SK-N-SH (cell line): Measurements from ENCODE around the gene ZNF366. TPM values are rescaled to one million over a fixed set of nuclear protein-coding genes. Genes with fewer than 3 reads are reported as not detected.

Experiments
- CTCF ChIA-PET: fragments of 300-600, 350-600 bp; formaldehyde crosslinking; extraction: SDS; loops from one replicate; lab custom pipeline; 2021; lab: Yijun Ruan, JAX
- POLR2A ChIA-PET: fragments of 350-600 bp; sonication (Branson Sonifier 250); formaldehyde crosslinking; extraction: SDS; loops from one replicate; lab custom pipeline; 2020; ENCODE audit warnings: antibody characterized with exemption, inconsistent platforms; lab: Yijun Ruan, JAX
- DNase-seq: peaks from one replicate; pipeline ENCODE4 v3.0.0; 2012
- H2AFZ ChIP-seq: fragments of 200-600 bp; sonication (generic); 2 replicates; pipeline ENCODE4 v1.8.1; 2016; ENCODE audit warnings: antibody characterized with exemption, mild to moderate bottlenecking, low read depth
- H3F3A ChIP-seq: fragments of 200-600 bp; sonication (generic); replicated peaks from 2 replicates; pipeline ENCODE3; 2016; ENCODE audit warnings: antibody characterized with exemption, mild to moderate bottlenecking; ENCODE audit not compliant: insufficient read depth
- H3K27ac ChIP-seq, 2 experiments: fragments of 200-500 bp in 1 of 2; fragments of 200-600 bp in 1 of 2; sonication (Bioruptor generic) in 1 of 2; sonication (generic), shearing (Covaris generic) in 1 of 2; 2 replicates each; pipeline versions ENCODE4 v1.5.1 to v1.6.1; 2014 to 2016; ENCODE audit warnings: low read depth in 2 of 2, inconsistent platforms in 1 of 2, low read length in 1 of 2, mild to moderate bottlenecking in 1 of 2, mixed read lengths in 1 of 2
- H3K27me3 ChIP-seq: fragments of 200-600 bp; sonication (generic), shearing (Covaris generic); 2 replicates; pipeline ENCODE4 v1.6.1; 2016; ENCODE audit warnings: mixed run types; ENCODE audit not compliant: insufficient read depth
- H3K36me3 ChIP-seq, 2 experiments: fragments of 200-500 bp in 1 of 2; fragments of 200-600 bp in 1 of 2; sonication (Bioruptor generic) in 1 of 2; sonication (generic) in 1 of 2; replicated peaks in 1 of 2; 2 replicates each; pipeline versions ENCODE3 to v1.5.1; 2014 to 2016; ENCODE audit warnings: low read length in 1 of 2, mild to moderate bottlenecking in 1 of 2; ENCODE audit not compliant: insufficient read depth in 2 of 2, control insufficient read depth in 1 of 2
- H3K4me1 ChIP-seq, 2 experiments: fragments of 200-500 bp in 1 of 2; fragments of 200-600 bp in 1 of 2; sonication (Bioruptor generic) in 1 of 2; sonication (generic), shearing (Covaris generic) in 1 of 2; 2 replicates each; pipeline versions ENCODE4 v1.5.1 to v1.6.1; 2014 to 2016; ENCODE audit warnings: low read depth in 1 of 2, low read length in 1 of 2, mixed run types in 1 of 2; ENCODE audit not compliant: insufficient read depth in 2 of 2, control insufficient read depth in 1 of 2
- H3K4me2 ChIP-seq: fragments of 200-600 bp; sonication (generic), shearing (Covaris generic); 2 replicates; pipeline ENCODE4 v1.6.1; 2017; ENCODE audit warnings: mixed run types
- H3K4me3 ChIP-seq, 2 experiments: fragments of 200-500 bp in 1 of 2; fragments of 200-600 bp in 1 of 2; sonication (Bioruptor generic) in 1 of 2; sonication (generic), shearing (Covaris generic) in 1 of 2; 2 replicates each; pipeline versions ENCODE4 v1.5.1 to v1.8.1; 2014 to 2016; ENCODE audit warnings: low read depth in 2 of 2, inconsistent platforms in 1 of 2, low read length in 1 of 2, mild to moderate bottlenecking in 1 of 2, mixed read lengths in 1 of 2, moderate library complexity in 1 of 2
- H3K79me2 ChIP-seq: fragments of 200-600 bp; sonication (generic); 2 replicates; pipeline ENCODE4 v1.8.1; 2017; ENCODE audit warnings: mild to moderate bottlenecking; ENCODE audit not compliant: insufficient read depth
- H3K9ac ChIP-seq: fragments of 200-600 bp; sonication (generic); 2 replicates; pipeline ENCODE4 v1.6.1; 2017; ENCODE audit warnings: mixed run types
- H3K9me2 ChIP-seq: fragments of 200-600 bp; sonication (generic); 2 replicates; pipeline ENCODE4 v1.6.1; 2017; ENCODE audit warnings: mixed run types
- H3K9me3 ChIP-seq: fragments of 200-600 bp; sonication (generic); 2 replicates; pipeline ENCODE4 v1.6.1; 2017; ENCODE audit warnings: mixed run types, mild to moderate bottlenecking, moderate library complexity
- H4K20me1 ChIP-seq: fragments of 200-600 bp; sonication (generic); 2 replicates; pipeline ENCODE4 v1.6.1; 2017; ENCODE audit warnings: mild to moderate bottlenecking, mixed run types; ENCODE audit not compliant: insufficient read depth
- CHD2 ChIP-seq: fragments of 150-350 bp; IDR thresholded peaks from 2 replicates; pipeline ENCODE4 v1.6.1; 2018; ENCODE audit warnings: low read length; ENCODE audit not compliant: partially characterized antibody
- CTCF ChIP-seq: fragments of 200-600 bp; sonication (generic); IDR thresholded peaks from 2 replicates; pipeline ENCODE4 v1.6.1; 2017; ENCODE audit warnings: antibody characterized with exemption, mild to moderate bottlenecking, moderate library complexity
- ELF1 ChIP-seq: IDR thresholded peaks from 2 replicates; pipeline ENCODE4 v1.4.0; 2012
- EZH2phosphoT487 ChIP-seq: fragments of 200-600 bp; sonication (generic); IDR thresholded peaks from 2 replicates; pipeline ENCODE4 v1.6.1; 2017; ENCODE audit warnings: low read depth, mixed run types, mild to moderate bottlenecking, antibody characterized with exemption, moderate library complexity, borderline replicate concordance
- FOSL2 ChIP-seq: IDR thresholded peaks from 2 replicates; pipeline ENCODE4 v1.4.0; 2012; ENCODE audit warnings: low read depth, mild to moderate bottlenecking, moderate library complexity, borderline replicate concordance
- FOXJ3 ChIP-seq: sonication (generic); formaldehyde crosslinking; IDR thresholded peaks from 2 replicates; pipeline ENCODE4 v1.5.1; 2020; ENCODE audit warnings: mild to moderate bottlenecking, missing genetic modification reagents
- GABPA ChIP-seq: IDR thresholded peaks from 2 replicates; pipeline ENCODE4 v1.4.0; 2012; ENCODE audit warnings: low read depth, mild to moderate bottlenecking
- MAX ChIP-seq: IDR thresholded peaks from 2 replicates; pipeline ENCODE4 v1.4.0; 2012; ENCODE audit warnings: low read depth
- NFIC ChIP-seq: IDR thresholded peaks from 2 replicates; pipeline ENCODE4 v1.4.0; 2012; ENCODE audit warnings: borderline replicate concordance
- NRF1 ChIP-seq: IDR thresholded peaks from 2 replicates; pipeline ENCODE4 v1.6.1; 2012; ENCODE audit warnings: low read depth, mild to moderate bottlenecking, low read length
- PBX3 ChIP-seq: IDR thresholded peaks from 2 replicates; pipeline ENCODE4; 2012
- POLR2AphosphoS5 ChIP-seq: IDR thresholded peaks from 2 replicates; pipeline ENCODE4 v1.6.1; 2012; ENCODE audit warnings: low read depth, low read length
- RXRA ChIP-seq: IDR thresholded peaks from 2 replicates; pipeline ENCODE4 v1.4.0; 2012; ENCODE audit warnings: low read depth, mild to moderate bottlenecking, borderline replicate concordance
- SIN3A ChIP-seq: IDR thresholded peaks from 2 replicates; pipeline ENCODE4 v1.6.1; 2012; ENCODE audit warnings: low read depth, mild to moderate bottlenecking, low read length, moderate library complexity, borderline replicate concordance
- SMC3 ChIP-seq: IDR thresholded peaks from 2 replicates; pipeline ENCODE4 v1.6.1; 2012; ENCODE audit warnings: low read depth, low read length, improper control_type of control experiment
- TAF1 ChIP-seq: IDR thresholded peaks from 2 replicates; pipeline ENCODE4 v1.6.1; 2012; ENCODE audit warnings: low read depth, mild to moderate bottlenecking, low read length, moderate library complexity, borderline replicate concordance
- TCF12 ChIP-seq: IDR thresholded peaks from 2 replicates; pipeline ENCODE4 v1.4.0; 2012
- USF2 ChIP-seq: fragments of 150-350 bp; IDR thresholded peaks from 2 replicates; pipeline ENCODE4 v1.6.1; 2017; ENCODE audit warnings: antibody characterized with exemption, low read length, low read depth, borderline replicate concordance
- YY1 ChIP-seq: IDR thresholded peaks from 2 replicates; pipeline ENCODE4 v1.4.0; 2012; ENCODE audit warnings: low read depth, mild to moderate bottlenecking
- ZBTB33 ChIP-seq: IDR thresholded peaks from 2 replicates; pipeline ENCODE4 v1.4.0; 2012; ENCODE audit warnings: low read depth, borderline replicate concordance
- WGBS: methylation state at CpG from one replicate; pipeline ENCODE4 v1.1.6; 2017; ENCODE audit warnings: low lambda C conversion rate; 5-methylcytosine and 5-hydroxymethylcytosine counted together
- polyA plus RNA-seq, 3 experiments: library from polyadenylated mRNA; depleted of rRNA; stranded (reverse); fragments of >200 nt; gene quantifications; 2 replicates each; pipeline ENCODE4 v1.2.3, GENCODE V29; 2012

Gene ZNF366
- polyA plus RNA-seq, 1 of the 3 experiments (the other 2 are of a cell fraction): not detected

GRCh38 chr5:72556351-72557166 is 49.3 kb upstream of the ZNF366 start:
- no peak overlapping the region for H3K4me2 ChIP-seq
- peaks cover 12% of the 10 kb centered on the region for H3F3A ChIP-seq
- H3K9me3 ChIP-seq: no peaks in the 10 kb centered on the region
- H3K4me3 ChIP-seq: no peak overlapping the region; a peak in 1 of 4 replicates
- TF ChIP-seq NRF1 (no peak), PBX3 (no peak), SMC3 (no peak), RXRA (no peak), TAF1 (no peak), NFIC (no peak), EZH2phosphoT487 (no peak), FOXJ3 (no peak), GABPA (no peak), YY1 (no peak), SIN3A (no peak), ZBTB33 (no peak), CHD2 (no peak), TCF12 (no peak), MAX (no peak)
- TF ChIP-seq, all 33 proteins: peak for 0
- H3K27ac ChIP-seq: no peak overlapping the region
- H3K4me1 ChIP-seq: peaks cover 7 to 8% of the 10 kb centered on the region in 2 experiments; a peak in 2 of 4 replicates
- no peaks in the 10 kb centered on the region for H3K36me3 ChIP-seq
- no peak overlapping the region for H2AFZ ChIP-seq
- H3K27me3 ChIP-seq: no peaks in the 10 kb centered on the region
- no peaks in the 10 kb centered on the region for H4K20me1 ChIP-seq
- POLR2A ChIA-PET: no interaction called here
- DNase-seq: no peak
- CTCF ChIA-PET: no interaction called here
- H3K9me2 ChIP-seq: no peaks in the 10 kb centered on the region
- no peak overlapping the region for H3K9ac ChIP-seq
- WGBS: 88% methylated on average over 42 of the region's 42 CpGs
- no peaks in the 10 kb centered on the region for H3K79me2 ChIP-seq

GRCh38 chr5:72555871-72556270 is 48.7 kb upstream of the ZNF366 start:
- no peak for DNase-seq
- ChIA-PET CTCF (no interaction called here), POLR2A (no interaction called here)
- no peaks in the 10 kb centered on the region for H3K36me3 ChIP-seq
- H3F3A ChIP-seq: peaks cover 12% of the 10 kb centered on the region
- H4K20me1 ChIP-seq: no peaks in the 10 kb centered on the region
- WGBS: no CpG with 5 or more reads among the region's 1 CpG
- peaks cover 7 to 8% of the 10 kb centered on the region in 2 experiments; a peak in 2 of 4 replicates for H3K4me1 ChIP-seq
- no peak overlapping the region for H3K27ac ChIP-seq
- no peaks in the 10 kb centered on the region for H3K9me2 ChIP-seq
- H3K27me3 ChIP-seq: no peaks in the 10 kb centered on the region
- no peak overlapping the region for H3K4me2 ChIP-seq
- no peak overlapping the region for H3K4me3 ChIP-seq
- H3K9me3 ChIP-seq: no peaks in the 10 kb centered on the region
- H3K79me2 ChIP-seq: no peaks in the 10 kb centered on the region
- H2AFZ ChIP-seq: no peak overlapping the region
- no peak overlapping the region for H3K9ac ChIP-seq
- TF ChIP-seq POLR2AphosphoS5: no peak
- no peak for TF ChIP-seq USF2
- TF ChIP-seq SMC3: no peak
- no peak for TF ChIP-seq CHD2
- TF ChIP-seq RXRA: no peak
- no peak for TF ChIP-seq FOSL2
- TF ChIP-seq CTCF: no peak
- no peak for TF ChIP-seq PBX3
- no peak for TF ChIP-seq ELF1
- TF ChIP-seq FOXJ3: no peak
